Choroid plexus epithelial cell (primary cell): ENCODE data around the gene COL9A3.
A peak's percentile ranks its signal among the peaks of the same experiment; 100 is the strongest.

Experiments
- DNase-seq: peaks from one replicate; pipeline ENCODE4 v3.0.0-alpha.2; 2010; ENCODE audit warnings: low read depth
- H3K4me3 ChIP-seq: 2 replicates; pipeline ENCODE4 v1.5.1; 2011; ENCODE audit warnings: low read depth, mild to moderate bottlenecking, control low read depth, low read length, moderate library complexity
- TF ChIP-seq, protein P1 (sequence below): conservative IDR thresholded peaks from 2 replicates; pipeline ENCODE4 v1.5.1; 2011; ENCODE audit warnings: low read depth, mild to moderate bottlenecking, control low read depth, inconsistent platforms, low read length, moderate library complexity

COL9A3 gene

DNA sequence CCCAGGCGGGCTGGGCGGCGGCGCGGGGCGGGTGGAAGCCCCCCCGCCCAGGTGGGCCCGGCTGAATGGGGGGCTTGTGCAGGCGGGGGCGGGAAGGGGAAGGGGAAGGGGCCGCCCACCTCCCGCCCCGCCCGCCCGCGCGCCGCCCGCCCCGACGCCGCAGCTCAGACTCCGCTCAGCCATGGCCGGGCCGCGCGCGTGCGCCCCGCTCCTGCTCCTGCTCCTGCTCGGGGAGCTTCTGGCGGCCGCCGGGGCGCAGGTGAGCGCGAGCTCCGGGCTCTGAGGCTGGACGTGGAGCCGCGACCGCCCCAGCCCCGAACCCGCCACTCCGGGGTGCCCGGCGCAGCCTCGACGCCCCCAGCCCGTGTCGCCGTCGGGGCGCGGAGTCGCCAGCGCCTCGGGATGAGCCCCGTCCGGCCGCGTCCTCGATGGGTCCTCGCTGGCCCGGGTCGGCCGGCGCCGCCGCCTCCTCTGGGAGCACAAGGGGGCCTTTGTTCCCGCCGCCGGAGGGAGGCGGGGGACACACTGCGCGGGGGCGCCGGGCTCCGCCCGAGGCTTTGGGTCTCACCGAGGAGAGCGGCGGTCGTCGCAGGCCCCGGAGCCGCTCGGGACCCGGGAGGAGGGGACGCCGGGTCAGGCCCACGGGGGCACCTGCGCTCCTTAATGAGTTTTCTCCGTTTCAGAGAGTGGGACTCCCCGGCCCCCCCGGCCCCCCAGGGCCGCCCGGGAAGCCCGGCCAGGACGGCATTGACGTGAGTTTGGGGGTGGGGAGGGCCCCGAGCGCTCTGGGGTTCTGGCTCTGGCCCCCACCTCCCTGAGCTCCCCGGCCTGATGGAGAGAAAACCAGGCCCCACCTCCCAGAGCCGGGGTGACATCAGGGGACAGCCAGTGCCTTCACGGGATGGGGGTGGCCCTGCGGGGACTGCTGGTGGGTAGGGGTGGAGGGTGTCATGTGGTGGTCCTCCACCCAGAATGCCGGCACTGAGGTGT is at the start of gene COL9A3:
Gene COL9A3, plus strand, starts transcription at position 167 of the 990 bp plus-strand sequence. Its CDS starts 15 bp downstream, at position 182.
- DNase-seq = no peak
- TF ChIP-seq, protein P1, sequence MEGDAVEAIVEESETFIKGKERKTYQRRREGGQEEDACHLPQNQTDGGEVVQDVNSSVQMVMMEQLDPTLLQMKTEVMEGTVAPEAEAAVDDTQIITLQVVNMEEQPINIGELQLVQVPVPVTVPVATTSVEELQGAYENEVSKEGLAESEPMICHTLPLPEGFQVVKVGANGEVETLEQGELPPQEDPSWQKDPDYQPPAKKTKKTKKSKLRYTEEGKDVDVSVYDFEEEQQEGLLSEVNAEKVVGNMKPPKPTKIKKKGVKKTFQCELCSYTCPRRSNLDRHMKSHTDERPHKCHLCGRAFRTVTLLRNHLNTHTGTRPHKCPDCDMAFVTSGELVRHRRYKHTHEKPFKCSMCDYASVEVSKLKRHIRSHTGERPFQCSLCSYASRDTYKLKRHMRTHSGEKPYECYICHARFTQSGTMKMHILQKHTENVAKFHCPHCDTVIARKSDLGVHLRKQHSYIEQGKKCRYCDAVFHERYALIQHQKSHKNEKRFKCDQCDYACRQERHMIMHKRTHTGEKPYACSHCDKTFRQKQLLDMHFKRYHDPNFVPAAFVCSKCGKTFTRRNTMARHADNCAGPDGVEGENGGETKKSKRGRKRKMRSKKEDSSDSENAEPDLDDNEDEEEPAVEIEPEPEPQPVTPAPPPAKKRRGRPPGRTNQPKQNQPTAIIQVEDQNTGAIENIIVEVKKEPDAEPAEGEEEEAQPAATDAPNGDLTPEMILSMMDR = no peak
- peak within 1 kb of the TSS; percentile 18 for H3K4me3 ChIP-seq

DNA sequence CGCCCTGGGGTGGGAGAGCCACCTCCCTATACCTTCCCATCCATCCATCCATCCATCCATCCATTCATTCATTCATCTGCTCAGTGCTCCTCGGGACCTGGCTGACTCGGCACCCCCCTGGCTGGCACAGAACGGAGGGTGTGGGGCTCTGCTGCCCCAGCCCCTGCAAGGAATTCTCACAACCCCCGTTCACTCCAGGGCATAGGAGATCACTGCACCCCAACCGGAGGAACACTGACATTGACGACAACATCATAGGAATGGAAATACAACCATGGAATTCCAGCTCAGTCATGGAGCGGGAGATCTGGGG is 48.7 kb upstream of the COL9A3 start:
- TF ChIP-seq, protein P1 = no peak
- H3K4me3 ChIP-seq = no peak overlapping the region

GRCh38 chr20:62768551-62769287 is 48.1 kb upstream of the COL9A3 start:
- TF ChIP-seq, protein P1 = no peak
- DNase-seq = peak; percentile 58
- H3K4me3 ChIP-seq = no peak overlapping the region

More for the DNA sequence above, 48.7 kb upstream of the COL9A3 start:
- no peak for DNase-seq

GRCh38 chr20:62769346-62770071 is 47.3 kb upstream of the COL9A3 start:
- TF ChIP-seq, protein P1 = no peak
- H3K4me3 ChIP-seq = no peak overlapping the region
- DNase-seq = no peak

GRCh38 chr20:62770111-62770910 is 46.5 kb upstream of the COL9A3 start:
- TF ChIP-seq, protein P1 = no peak
- no peak overlapping the region for H3K4me3 ChIP-seq

DNA sequence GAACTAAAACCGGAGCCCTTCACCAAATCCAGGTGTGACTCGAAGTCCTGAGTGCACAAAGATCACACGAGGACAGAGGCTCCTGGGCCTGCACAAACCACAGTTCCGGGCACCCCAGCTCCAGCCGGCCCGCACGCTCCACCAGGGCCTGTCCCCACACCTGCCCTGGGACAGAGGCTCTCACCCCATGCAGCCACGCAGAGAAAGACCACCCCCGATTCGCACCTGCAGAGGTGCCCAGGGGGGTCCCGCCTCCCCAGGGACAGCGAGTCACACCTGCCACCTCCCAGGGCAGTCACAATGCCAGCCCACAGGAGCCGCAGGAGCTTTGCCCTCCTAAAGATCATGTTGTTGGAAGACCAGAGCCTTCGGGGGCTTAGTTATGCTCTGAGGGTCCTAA is 45.9 kb upstream of the COL9A3 start:
- no peak overlapping the region for H3K4me3 ChIP-seq
- TF ChIP-seq, protein P1 = no peak
- DNase-seq = no peak

More at GRCh38 chr20:62770111-62770910, 46.5 kb upstream of the COL9A3 start:
- DNase-seq = no peak
